SK-N-SH (cell line): ENCODE measurements around the gene WBP1L. TPM values are rescaled to one million over a fixed set of nuclear protein-coding genes. Genes with fewer than 3 reads are reported as not detected.
A peak's percentile ranks its signal among the peaks of the same experiment; 100 is the strongest.

Experiments
- CTCF ChIA-PET: fragments of 300-600, 350-600 bp; formaldehyde crosslinking; extraction: SDS; loops from one replicate; lab custom pipeline; 2021; lab: Yijun Ruan, JAX
- POLR2A ChIA-PET: fragments of 350-600 bp; sonication (Branson Sonifier 250); formaldehyde crosslinking; extraction: SDS; loops from one replicate; lab custom pipeline; 2020; ENCODE audit warnings: antibody characterized with exemption, inconsistent platforms; lab: Yijun Ruan, JAX
- DNase-seq: peaks from one replicate; pipeline ENCODE4 v3.0.0; 2012
- H2AFZ ChIP-seq: fragments of 200-600 bp; sonication (generic); 2 replicates; pipeline ENCODE4 v1.8.1; 2016; ENCODE audit warnings: antibody characterized with exemption, mild to moderate bottlenecking, low read depth
- H3F3A ChIP-seq: fragments of 200-600 bp; sonication (generic); replicated peaks from 2 replicates; pipeline ENCODE3; 2016; ENCODE audit warnings: antibody characterized with exemption, mild to moderate bottlenecking; ENCODE audit not compliant: insufficient read depth
- H3K27ac ChIP-seq, 2 experiments: fragments of 200-500 bp in 1 of 2; fragments of 200-600 bp in 1 of 2; sonication (Bioruptor generic) in 1 of 2; sonication (generic), shearing (Covaris generic) in 1 of 2; 2 replicates each; pipeline versions ENCODE4 v1.5.1 to v1.6.1; 2014 to 2016; ENCODE audit warnings: low read depth in 2 of 2, inconsistent platforms in 1 of 2, low read length in 1 of 2, mild to moderate bottlenecking in 1 of 2, mixed read lengths in 1 of 2
- H3K27me3 ChIP-seq: fragments of 200-600 bp; sonication (generic), shearing (Covaris generic); 2 replicates; pipeline ENCODE4 v1.6.1; 2016; ENCODE audit warnings: mixed run types; ENCODE audit not compliant: insufficient read depth
- H3K36me3 ChIP-seq, 2 experiments: fragments of 200-500 bp in 1 of 2; fragments of 200-600 bp in 1 of 2; sonication (Bioruptor generic) in 1 of 2; sonication (generic) in 1 of 2; replicated peaks in 1 of 2; 2 replicates each; pipeline versions ENCODE3 to v1.5.1; 2014 to 2016; ENCODE audit warnings: low read length in 1 of 2, mild to moderate bottlenecking in 1 of 2; ENCODE audit not compliant: insufficient read depth in 2 of 2, control insufficient read depth in 1 of 2
- H3K4me1 ChIP-seq, 2 experiments: fragments of 200-500 bp in 1 of 2; fragments of 200-600 bp in 1 of 2; sonication (Bioruptor generic) in 1 of 2; sonication (generic), shearing (Covaris generic) in 1 of 2; 2 replicates each; pipeline versions ENCODE4 v1.5.1 to v1.6.1; 2014 to 2016; ENCODE audit warnings: low read depth in 1 of 2, low read length in 1 of 2, mixed run types in 1 of 2; ENCODE audit not compliant: insufficient read depth in 2 of 2, control insufficient read depth in 1 of 2
- H3K4me2 ChIP-seq: fragments of 200-600 bp; sonication (generic), shearing (Covaris generic); 2 replicates; pipeline ENCODE4 v1.6.1; 2017; ENCODE audit warnings: mixed run types
- H3K4me3 ChIP-seq, 2 experiments: fragments of 200-500 bp in 1 of 2; fragments of 200-600 bp in 1 of 2; sonication (Bioruptor generic) in 1 of 2; sonication (generic), shearing (Covaris generic) in 1 of 2; 2 replicates each; pipeline versions ENCODE4 v1.5.1 to v1.8.1; 2014 to 2016; ENCODE audit warnings: low read depth in 2 of 2, inconsistent platforms in 1 of 2, low read length in 1 of 2, mild to moderate bottlenecking in 1 of 2, mixed read lengths in 1 of 2, moderate library complexity in 1 of 2
- H3K79me2 ChIP-seq: fragments of 200-600 bp; sonication (generic); 2 replicates; pipeline ENCODE4 v1.8.1; 2017; ENCODE audit warnings: mild to moderate bottlenecking; ENCODE audit not compliant: insufficient read depth
- H3K9ac ChIP-seq: fragments of 200-600 bp; sonication (generic); 2 replicates; pipeline ENCODE4 v1.6.1; 2017; ENCODE audit warnings: mixed run types
- H3K9me2 ChIP-seq: fragments of 200-600 bp; sonication (generic); 2 replicates; pipeline ENCODE4 v1.6.1; 2017; ENCODE audit warnings: mixed run types
- H3K9me3 ChIP-seq: fragments of 200-600 bp; sonication (generic); 2 replicates; pipeline ENCODE4 v1.6.1; 2017; ENCODE audit warnings: mixed run types, mild to moderate bottlenecking, moderate library complexity
- H4K20me1 ChIP-seq: fragments of 200-600 bp; sonication (generic); 2 replicates; pipeline ENCODE4 v1.6.1; 2017; ENCODE audit warnings: mild to moderate bottlenecking, mixed run types; ENCODE audit not compliant: insufficient read depth
- CHD2 ChIP-seq: fragments of 150-350 bp; IDR thresholded peaks from 2 replicates; pipeline ENCODE4 v1.6.1; 2018; ENCODE audit warnings: low read length; ENCODE audit not compliant: partially characterized antibody
- EP300 ChIP-seq, 2 experiments: IDR thresholded peaks; 2 replicates each; pipeline versions ENCODE4 v1.4.0 to v1.6.1; 2012; ENCODE audit warnings: borderline replicate concordance in 1 of 2, low read depth in 1 of 2, low read length in 1 of 2
- EZH2phosphoT487 ChIP-seq: fragments of 200-600 bp; sonication (generic); IDR thresholded peaks from 2 replicates; pipeline ENCODE4 v1.6.1; 2017; ENCODE audit warnings: low read depth, mixed run types, mild to moderate bottlenecking, antibody characterized with exemption, moderate library complexity, borderline replicate concordance
- GABPA ChIP-seq: IDR thresholded peaks from 2 replicates; pipeline ENCODE4 v1.4.0; 2012; ENCODE audit warnings: low read depth, mild to moderate bottlenecking
- GATA2 ChIP-seq: sonication (generic); formaldehyde crosslinking; IDR thresholded peaks from 2 replicates; pipeline ENCODE4 v1.5.0; 2020; ENCODE audit warnings: mild to moderate bottlenecking, missing genetic modification reagents
- IRF3 ChIP-seq: fragments of 150-350 bp; IDR thresholded peaks from 2 replicates; pipeline ENCODE4 v1.6.1; 2016; ENCODE audit warnings: mild to moderate bottlenecking, low read depth, low read length
- JUND ChIP-seq: IDR thresholded peaks from 2 replicates; pipeline ENCODE4 v1.4.0; 2012
- MAX ChIP-seq: IDR thresholded peaks from 2 replicates; pipeline ENCODE4 v1.4.0; 2012; ENCODE audit warnings: low read depth
- MXI1 ChIP-seq: IDR thresholded peaks from 2 replicates; pipeline ENCODE4 v1.6.1; 2012; ENCODE audit warnings: mild to moderate bottlenecking, low read depth, low read length, improper control_type of control experiment
- NRF1 ChIP-seq: IDR thresholded peaks from 2 replicates; pipeline ENCODE4 v1.6.1; 2012; ENCODE audit warnings: low read depth, mild to moderate bottlenecking, low read length
- PBX3 ChIP-seq: IDR thresholded peaks from 2 replicates; pipeline ENCODE4; 2012
- POLR2AphosphoS5 ChIP-seq: IDR thresholded peaks from 2 replicates; pipeline ENCODE4 v1.6.1; 2012; ENCODE audit warnings: low read depth, low read length
- RAD21 ChIP-seq: IDR thresholded peaks from 2 replicates; pipeline ENCODE4 v1.6.1; 2012; ENCODE audit warnings: mild to moderate bottlenecking, low read length
- RCOR1 ChIP-seq: fragments of 150-350 bp; IDR thresholded peaks from 2 replicates; pipeline ENCODE4 v1.6.1; 2017; ENCODE audit warnings: antibody characterized with exemption, low read length
- RFX5 ChIP-seq: IDR thresholded peaks from 2 replicates; pipeline ENCODE4 v1.6.1; 2012; ENCODE audit warnings: mild to moderate bottlenecking, improper control_type of control experiment, low read length
- SMC3 ChIP-seq: IDR thresholded peaks from 2 replicates; pipeline ENCODE4 v1.6.1; 2012; ENCODE audit warnings: low read depth, low read length, improper control_type of control experiment
- TAF1 ChIP-seq: IDR thresholded peaks from 2 replicates; pipeline ENCODE4 v1.6.1; 2012; ENCODE audit warnings: low read depth, mild to moderate bottlenecking, low read length, moderate library complexity, borderline replicate concordance
- TEAD4 ChIP-seq: IDR thresholded peaks from 2 replicates; pipeline ENCODE4 v1.4.0; 2012; ENCODE audit warnings: mild to moderate bottlenecking, borderline replicate concordance; ENCODE audit not compliant: insufficient read depth
- USF1 ChIP-seq: IDR thresholded peaks from 2 replicates; pipeline ENCODE4 v1.4.0; 2012; ENCODE audit warnings: low read depth, borderline replicate concordance
- USF2 ChIP-seq: fragments of 150-350 bp; IDR thresholded peaks from 2 replicates; pipeline ENCODE4 v1.6.1; 2017; ENCODE audit warnings: antibody characterized with exemption, low read length, low read depth, borderline replicate concordance
- YY1 ChIP-seq: IDR thresholded peaks from 2 replicates; pipeline ENCODE4 v1.4.0; 2012; ENCODE audit warnings: low read depth, mild to moderate bottlenecking
- WGBS: methylation state at CpG from one replicate; pipeline ENCODE4 v1.1.6; 2017; ENCODE audit warnings: low lambda C conversion rate; 5-methylcytosine and 5-hydroxymethylcytosine counted together
- polyA plus RNA-seq, 3 experiments: library from polyadenylated mRNA; depleted of rRNA; stranded (reverse); fragments of >200 nt; gene quantifications; 2 replicates each; pipeline ENCODE4 v1.2.3, GENCODE V29; 2012

WBP1L gene
- polyA plus RNA-seq, 1 of the 3 experiments (the other 2 are of a cell fraction), result 22.8 TPM

GRCh38 chr10:102731222-102731800, 12.4 kb upstream of the WBP1L start:
- H3K36me3 ChIP-seq, result peaks cover 5 to 6% of the 10 kb centered on the region in 2 experiments
- WGBS, result 78% methylated on average over 5 of the region's 5 CpGs
- H2AFZ ChIP-seq, result no peak overlapping the region
- H3F3A ChIP-seq, result peaks cover 3% of the 10 kb centered on the region
- no peaks in the 10 kb centered on the region for H4K20me1 ChIP-seq
- DNase-seq, result peak; percentile 33
- CTCF ChIA-PET, result interaction anchor here (1.2 to 1.5 kb wide), 2 partner anchors 148 to 169 kb away, joined by 3 read pairs; no protein-coding TSS in a partner anchor
- no peak overlapping the region for H3K4me3 ChIP-seq
- H3K4me1 ChIP-seq, result peaks cover 0 to 3% of the 10 kb centered on the region in 2 experiments; a peak in 1 of 4 replicates
- TF ChIP-seq POLR2AphosphoS5 (no peak), EP300 (IDR thresholded peaks at IDR 0.05; ENCODE audit: borderline replicate concordance in 1 of 2, low read depth in 1 of 2, low read length in 1 of 2) (no peak), USF2 (no peak), USF1 (no peak), TEAD4 (no peak), GATA2 (CRISPR knock-in tag) (no peak), RAD21 (no peak), EZH2phosphoT487 (no peak), NRF1 (no peak), RCOR1 (no peak), MXI1 (no peak), YY1 (no peak), PBX3 (no peak), GABPA (no peak)
- H3K9ac ChIP-seq, result no peak overlapping the region
- no peaks in the 10 kb centered on the region for H3K9me3 ChIP-seq
- H3K27ac ChIP-seq, result peak overlapping the region in 1 of 2 experiments; percentile 35; a peak in 1 of 4 replicates
- no peaks in the 10 kb centered on the region for H3K27me3 ChIP-seq
- no peaks in the 10 kb centered on the region for H3K79me2 ChIP-seq
- H3K4me2 ChIP-seq, result no peak overlapping the region
- POLR2A ChIA-PET, result interaction anchor here (1.0 kb wide), 1 partner anchor 56 kb away, joined by 3 read pairs; no protein-coding TSS in a partner anchor
- no peaks in the 10 kb centered on the region for H3K9me2 ChIP-seq

GRCh38 chr10:102732661-102733060, 11.1 kb upstream of the WBP1L start:
- POLR2A ChIA-PET, result no interaction called here
- no peaks in the 10 kb centered on the region for H3K79me2 ChIP-seq
- H2AFZ ChIP-seq, result no peak overlapping the region
- no peaks in the 10 kb centered on the region for H3K9me2 ChIP-seq
- CTCF ChIA-PET, result interaction anchor here (0.9 kb wide), 1 partner anchor 185 kb away, joined by 3 read pairs; the partner anchor contains the start of gene CNNM2
- H3K36me3 ChIP-seq, result peaks cover 5 to 9% of the 10 kb centered on the region in 2 experiments
- H3K4me1 ChIP-seq, result peaks cover 0 to 3% of the 10 kb centered on the region in 2 experiments; a peak in 1 of 4 replicates
- H3K4me2 ChIP-seq, result no peak overlapping the region
- H3K27me3 ChIP-seq, result no peaks in the 10 kb centered on the region
- no peak overlapping the region for H3K4me3 ChIP-seq
- no peak overlapping the region for H3K9ac ChIP-seq
- H3F3A ChIP-seq, result peaks cover under 1% of the 10 kb centered on the region
- H3K27ac ChIP-seq, result no peak overlapping the region
- no peaks in the 10 kb centered on the region for H4K20me1 ChIP-seq
- no peaks in the 10 kb centered on the region for H3K9me3 ChIP-seq
- no CpG with 5 or more reads among the region's 1 CpG for WGBS
- DNase-seq, result no peak
- TF ChIP-seq IRF3 (no peak), RCOR1 (no peak), RFX5 (no peak), USF1 (no peak), SMC3 (no peak), JUND (no peak), MXI1 (no peak), NRF1 (no peak), MAX (no peak), CHD2 (no peak), YY1 (no peak), TAF1 (no peak)
